ENCODE results near the gene NDUFB1.

GRCh38 chr14:92153581-92153980 is 32.1 kb upstream of the NDUFB1 start:
- no peak for TF ChIP-seq CTCF (IDR thresholded peaks at IDR 0.05 in 8 of 11, conservative IDR thresholded peaks at IDR 0.05 in 3 of 11)
- TF ChIP-seq POLR2A (IDR thresholded peaks at IDR 0.05): no peak
- TF ChIP-seq POLR2AphosphoS5 (IDR thresholded peaks at IDR 0.05): no peak
